ENCODE data around the gene WDR41.

- TF ChIP-seq RAD21 (IDR thresholded peaks at IDR 0.05; ENCODE audit: low read depth), result no peak
- TF ChIP-seq, protein P1, sequence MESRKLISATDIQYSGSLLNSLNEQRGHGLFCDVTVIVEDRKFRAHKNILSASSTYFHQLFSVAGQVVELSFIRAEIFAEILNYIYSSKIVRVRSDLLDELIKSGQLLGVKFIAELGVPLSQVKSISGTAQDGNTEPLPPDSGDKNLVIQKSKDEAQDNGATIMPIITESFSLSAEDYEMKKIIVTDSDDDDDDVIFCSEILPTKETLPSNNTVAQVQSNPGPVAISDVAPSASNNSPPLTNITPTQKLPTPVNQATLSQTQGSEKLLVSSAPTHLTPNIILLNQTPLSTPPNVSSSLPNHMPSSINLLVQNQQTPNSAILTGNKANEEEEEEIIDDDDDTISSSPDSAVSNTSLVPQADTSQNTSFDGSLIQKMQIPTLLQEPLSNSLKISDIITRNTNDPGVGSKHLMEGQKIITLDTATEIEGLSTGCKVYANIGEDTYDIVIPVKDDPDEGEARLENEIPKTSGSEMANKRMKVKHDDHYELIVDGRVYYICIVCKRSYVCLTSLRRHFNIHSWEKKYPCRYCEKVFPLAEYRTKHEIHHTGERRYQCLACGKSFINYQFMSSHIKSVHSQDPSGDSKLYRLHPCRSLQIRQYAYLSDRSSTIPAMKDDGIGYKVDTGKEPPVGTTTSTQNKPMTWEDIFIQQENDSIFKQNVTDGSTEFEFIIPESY (IDR thresholded peaks at IDR 0.05; ENCODE audit: extremely low read depth, insufficient replicate concordance, low read length), result no peak
- TF ChIP-seq, protein P2, sequence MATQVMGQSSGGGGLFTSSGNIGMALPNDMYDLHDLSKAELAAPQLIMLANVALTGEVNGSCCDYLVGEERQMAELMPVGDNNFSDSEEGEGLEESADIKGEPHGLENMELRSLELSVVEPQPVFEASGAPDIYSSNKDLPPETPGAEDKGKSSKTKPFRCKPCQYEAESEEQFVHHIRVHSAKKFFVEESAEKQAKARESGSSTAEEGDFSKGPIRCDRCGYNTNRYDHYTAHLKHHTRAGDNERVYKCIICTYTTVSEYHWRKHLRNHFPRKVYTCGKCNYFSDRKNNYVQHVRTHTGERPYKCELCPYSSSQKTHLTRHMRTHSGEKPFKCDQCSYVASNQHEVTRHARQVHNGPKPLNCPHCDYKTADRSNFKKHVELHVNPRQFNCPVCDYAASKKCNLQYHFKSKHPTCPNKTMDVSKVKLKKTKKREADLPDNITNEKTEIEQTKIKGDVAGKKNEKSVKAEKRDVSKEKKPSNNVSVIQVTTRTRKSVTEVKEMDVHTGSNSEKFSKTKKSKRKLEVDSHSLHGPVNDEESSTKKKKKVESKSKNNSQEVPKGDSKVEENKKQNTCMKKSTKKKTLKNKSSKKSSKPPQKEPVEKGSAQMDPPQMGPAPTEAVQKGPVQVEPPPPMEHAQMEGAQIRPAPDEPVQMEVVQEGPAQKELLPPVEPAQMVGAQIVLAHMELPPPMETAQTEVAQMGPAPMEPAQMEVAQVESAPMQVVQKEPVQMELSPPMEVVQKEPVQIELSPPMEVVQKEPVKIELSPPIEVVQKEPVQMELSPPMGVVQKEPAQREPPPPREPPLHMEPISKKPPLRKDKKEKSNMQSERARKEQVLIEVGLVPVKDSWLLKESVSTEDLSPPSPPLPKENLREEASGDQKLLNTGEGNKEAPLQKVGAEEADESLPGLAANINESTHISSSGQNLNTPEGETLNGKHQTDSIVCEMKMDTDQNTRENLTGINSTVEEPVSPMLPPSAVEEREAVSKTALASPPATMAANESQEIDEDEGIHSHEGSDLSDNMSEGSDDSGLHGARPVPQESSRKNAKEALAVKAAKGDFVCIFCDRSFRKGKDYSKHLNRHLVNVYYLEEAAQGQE (IDR thresholded peaks at IDR 0.05; ENCODE audit: low read depth), result no peak
- TF ChIP-seq JUND (IDR thresholded peaks at IDR 0.05), result no peak
- TF ChIP-seq EZH2 (IDR thresholded peaks at IDR 0.05), result no peak
- TF ChIP-seq POLR2AphosphoS5 (IDR thresholded peaks at IDR 0.05; ENCODE audit: low read depth, low read length), result no peak
- no peak for TF ChIP-seq CTCF (IDR thresholded peaks at IDR 0.05 in 2 of 3, conservative IDR thresholded peaks at IDR 0.05 in 1 of 3; ENCODE audit: borderline replicate concordance in 1 of 3, insufficient read depth in 1 of 3, low read depth in 2 of 3, low read length in 2 of 3)
- no peak for TF ChIP-seq TCF7L2 (IDR thresholded peaks at IDR 0.05; ENCODE audit: borderline replicate concordance, extremely low read depth, insufficient read depth, insufficient read length)
- TF ChIP-seq POLR2A (IDR thresholded peaks at IDR 0.05; ENCODE audit: borderline replicate concordance, extremely low read depth, insufficient read depth, insufficient read length), result no peak
- no peak for TF ChIP-seq CBX3 (IDR thresholded peaks at IDR 0.05; ENCODE audit: low read depth)
- no peak for TF ChIP-seq SP1 (IDR thresholded peaks at IDR 0.05; ENCODE audit: low read depth)
- TF ChIP-seq SRF (IDR thresholded peaks at IDR 0.05; ENCODE audit: low read depth), result no peak
- no peak for TF ChIP-seq CEBPB (IDR thresholded peaks at IDR 0.05; ENCODE audit: low read depth)
Observed at GRCh38 chr5:77428526-77428925, 63.6 kb downstream of the WDR41 start.

Data from HCT116 (cell line).